GM18505 (cell line): Measurements from ENCODE around the gene RANBP1.

Experiments used
- ATAC-seq: cut with Tn5 transposase; IDR thresholded peaks from one replicate; pipeline ENCODE4 v1.9.1; 2021; ENCODE audit not compliant: unreplicated experiment
- POLR2A ChIP-seq: IDR thresholded peaks from 4 replicates; pipeline ENCODE4 v1.6.1; 2011; ENCODE audit warnings: borderline replicate concordance; ENCODE audit not compliant: insufficient read depth, insufficient read length; ENCODE audit errors: extremely low read depth

Gene RANBP1

DNA sequence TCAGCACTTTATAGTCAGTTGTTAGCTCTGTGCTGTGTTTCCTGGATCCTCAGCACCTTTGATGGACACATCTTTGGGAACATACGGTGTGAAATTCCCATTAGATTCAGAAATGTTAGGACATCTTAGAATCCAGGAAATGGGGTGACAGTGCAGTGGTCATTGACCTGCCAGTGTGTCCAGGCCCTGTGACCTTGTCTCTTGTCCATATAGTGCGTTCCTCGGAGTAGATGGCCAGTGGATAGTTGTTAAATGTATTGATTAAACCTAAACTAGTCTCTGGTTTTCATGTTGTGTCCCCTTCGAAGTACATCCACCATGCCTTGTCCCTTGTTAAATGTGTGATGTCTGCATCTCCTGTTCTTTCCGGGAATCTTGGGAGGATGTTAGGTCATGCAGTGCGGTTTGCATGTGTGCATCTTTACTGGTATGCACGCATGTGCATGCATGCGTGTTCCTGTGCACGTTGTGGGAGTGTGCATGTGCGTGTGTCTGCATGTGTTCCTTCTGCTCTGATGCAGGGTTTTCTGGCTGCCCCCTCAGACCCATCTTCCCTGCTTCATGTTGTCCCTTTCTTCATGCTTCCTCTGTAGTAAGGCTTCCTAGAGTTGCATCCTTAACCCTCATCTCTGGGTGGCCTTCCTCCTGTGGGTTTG lies 31.9 kb upstream of the RANBP1 start:
- no peak for ATAC-seq
- TF ChIP-seq POLR2A, result no peak

DNA sequence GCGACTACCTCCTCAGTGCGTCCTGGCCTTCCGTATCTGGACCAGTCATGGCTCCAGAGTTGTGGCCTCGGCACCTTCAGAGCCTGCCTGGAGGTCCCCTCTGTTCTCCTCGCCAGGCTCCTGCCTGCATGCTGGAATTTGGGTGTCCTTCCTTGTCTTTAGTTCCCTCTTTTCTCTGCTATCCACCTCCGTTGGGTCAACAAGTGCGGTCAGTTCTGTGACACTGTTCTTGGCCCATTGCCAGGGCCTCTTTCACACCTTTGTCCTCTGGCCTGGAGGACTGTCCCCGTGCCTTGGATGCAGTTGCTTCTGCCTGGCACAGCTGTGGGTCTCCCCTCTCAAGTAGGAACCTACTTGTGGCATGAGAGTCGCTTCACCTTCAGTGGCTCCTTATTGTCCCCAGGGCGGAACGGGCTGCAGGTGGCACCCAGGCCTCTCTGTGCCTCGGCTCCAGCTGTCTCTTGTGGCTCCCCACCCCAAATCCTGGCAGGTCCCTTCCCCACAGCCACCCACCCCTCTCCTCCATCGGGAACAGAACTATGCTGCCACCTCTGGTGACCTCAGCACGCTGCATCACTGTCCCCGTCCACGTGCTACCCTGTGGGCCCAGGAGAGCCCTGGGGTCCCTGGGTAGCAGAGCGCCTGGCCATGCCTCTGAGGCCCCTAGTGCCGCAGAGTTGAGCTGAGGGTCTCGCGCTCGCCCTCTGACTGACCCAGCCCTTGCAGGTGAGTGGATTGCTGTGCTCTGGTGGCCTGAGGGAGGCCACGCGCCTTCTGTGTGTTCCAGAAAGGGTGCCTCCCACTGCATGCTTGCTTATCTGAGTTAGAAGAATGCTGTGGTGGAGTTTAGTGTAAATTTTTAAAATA lies 31.1 kb upstream of the RANBP1 start:
- no peak for TF ChIP-seq POLR2A
- no peak for ATAC-seq

DNA sequence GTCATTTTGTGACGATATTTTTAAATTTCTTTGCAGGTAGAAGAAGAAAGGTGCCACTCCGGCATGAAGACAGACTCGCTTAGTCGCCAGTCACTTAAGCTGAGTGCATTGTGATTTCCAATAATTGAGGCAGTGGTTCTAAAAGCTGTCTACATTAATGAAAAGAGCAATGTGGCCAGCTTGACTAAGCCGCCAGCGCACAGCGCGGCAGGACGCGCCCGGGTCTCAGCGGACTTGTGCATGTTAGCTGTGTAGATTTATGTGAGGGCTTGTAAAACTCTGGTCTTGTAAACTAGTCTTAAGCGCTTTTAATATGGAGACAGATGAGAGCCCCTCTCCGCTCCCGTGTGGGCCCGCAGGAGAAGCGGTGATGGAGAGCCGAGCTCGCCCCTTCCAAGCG lies 30.3 kb upstream of the RANBP1 start:
- no peak for TF ChIP-seq POLR2A
- no peak for ATAC-seq

DNA sequence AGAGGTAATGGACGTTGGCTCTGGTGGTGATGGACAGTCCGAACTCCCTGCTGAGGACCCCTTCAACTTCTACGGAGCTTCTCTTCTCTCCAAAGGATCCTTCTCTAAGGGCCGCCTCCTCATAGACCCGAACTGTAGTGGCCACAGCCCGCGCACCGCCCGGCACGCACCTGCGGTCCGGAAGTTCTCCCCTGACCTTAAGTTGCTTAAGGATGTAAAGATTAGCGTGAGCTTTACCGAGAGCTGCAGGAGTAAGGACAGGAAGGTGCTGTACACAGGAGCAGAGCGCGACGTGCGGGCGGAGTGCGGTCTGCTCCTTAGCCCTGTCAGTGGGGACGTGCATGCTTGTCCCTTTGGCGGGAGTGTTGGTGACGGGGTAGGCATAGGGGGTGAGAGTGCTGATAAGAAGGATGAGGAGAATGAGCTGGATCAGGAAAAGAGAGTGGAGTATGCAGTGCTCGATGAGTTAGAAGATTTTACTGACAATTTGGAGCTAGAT lies 29.8 kb upstream of the RANBP1 start:
- TF ChIP-seq POLR2A, result no peak
- no peak for ATAC-seq

DNA sequence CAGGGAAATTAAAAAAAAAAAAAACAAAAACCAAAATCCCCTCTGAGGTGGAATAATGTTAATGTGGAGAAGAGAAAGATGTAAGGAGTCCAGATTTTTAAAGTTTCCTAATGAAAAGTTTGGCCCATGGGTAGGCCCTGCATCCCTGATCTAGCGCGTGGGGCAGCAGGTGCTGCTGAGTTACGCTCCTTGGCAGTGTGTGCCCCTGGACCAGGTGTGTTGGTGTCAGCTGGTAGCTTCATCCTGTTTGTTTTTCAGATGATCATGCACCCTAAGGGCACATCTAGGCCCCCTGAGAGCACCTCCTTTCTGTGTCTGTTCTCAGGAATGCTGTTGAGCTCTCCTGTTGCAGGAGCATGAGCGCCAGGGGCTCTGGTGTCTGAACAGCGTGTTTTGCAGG lies 29.1 kb upstream of the RANBP1 start:
- no peak for ATAC-seq
- TF ChIP-seq POLR2A, result no peak

DNA sequence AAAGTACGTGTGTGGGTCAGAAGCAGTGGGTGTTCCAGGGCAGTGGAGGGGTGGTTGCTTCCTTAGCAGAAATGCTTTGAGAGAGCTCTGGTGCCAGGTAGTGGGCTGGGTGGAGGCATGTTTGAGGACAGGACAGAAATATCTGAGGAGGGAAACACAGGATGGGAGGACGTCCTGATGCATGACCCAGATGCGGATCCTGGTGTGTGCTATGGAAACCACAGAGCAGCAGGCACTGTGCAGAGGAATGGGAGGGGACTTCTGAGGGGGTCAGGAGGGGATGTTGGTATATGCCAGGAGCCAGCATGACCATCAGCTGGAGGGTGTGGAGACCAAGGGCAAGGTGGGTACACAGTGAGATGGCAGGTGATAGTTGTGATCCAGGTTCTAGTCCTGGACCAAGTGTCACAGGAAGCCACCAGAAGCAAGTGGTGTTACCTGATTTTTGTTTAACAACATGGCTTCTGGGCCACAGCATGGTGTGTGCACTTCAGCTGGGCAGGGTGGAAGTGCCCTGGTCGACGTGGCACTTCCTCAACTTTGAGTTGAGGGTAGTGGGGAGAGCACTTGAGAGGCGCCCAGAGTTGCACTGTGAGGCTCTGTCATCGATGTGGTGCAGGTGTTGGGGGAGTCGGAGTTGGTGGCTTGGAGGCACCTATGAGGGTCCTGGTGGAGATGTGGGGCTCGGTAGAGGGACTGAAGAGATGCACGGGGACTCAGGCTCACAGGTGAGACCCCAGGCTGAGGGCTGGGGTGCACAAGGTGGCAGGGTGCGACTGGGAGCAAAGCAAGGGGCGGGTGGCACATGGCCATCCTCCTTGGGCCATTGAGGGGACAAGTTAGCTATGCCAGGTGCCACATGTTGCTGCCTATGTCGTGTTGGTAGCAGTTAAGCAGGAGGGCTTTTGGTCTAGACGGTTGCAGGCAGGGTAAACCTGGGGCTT lies 28.3 kb upstream of the RANBP1 start:
- no peak for ATAC-seq
- TF ChIP-seq POLR2A, result no peak

DNA sequence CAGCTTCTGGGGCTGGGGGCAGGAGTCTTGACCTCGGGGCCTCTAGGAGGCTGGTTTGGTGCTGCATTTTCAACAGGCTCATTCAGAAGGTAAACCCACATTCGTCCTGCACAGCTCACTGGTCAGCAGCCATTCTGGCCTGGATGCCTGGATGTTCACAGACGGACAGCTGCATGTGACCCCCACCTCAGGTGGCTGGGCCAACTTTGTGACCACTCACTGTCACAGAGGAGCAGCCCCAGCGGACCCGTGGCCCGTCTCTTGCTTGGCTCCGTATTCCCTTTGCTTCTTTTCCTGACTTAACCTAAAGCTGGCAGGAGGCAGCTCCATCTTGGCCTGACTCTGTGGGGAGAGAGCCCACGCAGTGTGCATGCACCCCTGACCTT lies 27.6 kb upstream of the RANBP1 start:
- TF ChIP-seq POLR2A, result no peak

DNA sequence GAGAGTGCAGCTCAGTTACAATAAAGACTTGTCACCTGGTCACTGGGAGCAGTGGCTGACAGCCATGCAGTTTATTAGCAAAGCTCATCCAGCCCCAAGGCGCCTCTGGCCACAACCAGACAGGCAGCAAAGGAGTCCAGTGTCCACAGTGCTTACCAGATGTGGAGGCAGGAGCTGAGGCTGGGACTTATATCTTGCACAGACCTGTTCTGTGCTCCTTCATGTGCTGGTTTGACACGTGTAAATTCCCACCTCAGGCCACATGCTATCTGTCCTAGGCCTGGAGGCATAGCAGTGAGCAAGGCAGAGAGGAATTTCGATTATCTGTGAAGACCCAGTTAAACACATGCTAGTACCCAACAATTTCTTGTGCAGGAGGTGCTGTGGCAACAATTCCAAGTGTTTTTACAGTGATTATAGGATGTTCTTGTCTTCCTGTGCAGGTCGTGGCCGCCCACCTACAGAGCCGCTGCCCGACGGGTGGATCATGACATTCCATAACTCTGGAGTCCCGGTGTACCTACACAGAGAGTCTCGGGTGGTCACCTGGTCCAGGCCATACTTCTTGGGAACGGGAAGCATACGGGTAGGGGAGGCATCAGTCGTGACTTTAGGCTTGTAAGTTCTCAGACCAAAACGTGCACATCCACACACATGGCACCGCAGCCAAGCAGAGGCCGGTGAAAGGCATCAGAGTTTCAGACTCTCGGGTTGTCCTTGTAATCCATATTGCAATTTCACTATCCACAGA lies 26.5 kb upstream of the RANBP1 start:
- ATAC-seq, result no peak
- TF ChIP-seq POLR2A, result no peak

More for the DNA sequence above, 27.6 kb upstream of the RANBP1 start:
- ATAC-seq, result no peak

DNA sequence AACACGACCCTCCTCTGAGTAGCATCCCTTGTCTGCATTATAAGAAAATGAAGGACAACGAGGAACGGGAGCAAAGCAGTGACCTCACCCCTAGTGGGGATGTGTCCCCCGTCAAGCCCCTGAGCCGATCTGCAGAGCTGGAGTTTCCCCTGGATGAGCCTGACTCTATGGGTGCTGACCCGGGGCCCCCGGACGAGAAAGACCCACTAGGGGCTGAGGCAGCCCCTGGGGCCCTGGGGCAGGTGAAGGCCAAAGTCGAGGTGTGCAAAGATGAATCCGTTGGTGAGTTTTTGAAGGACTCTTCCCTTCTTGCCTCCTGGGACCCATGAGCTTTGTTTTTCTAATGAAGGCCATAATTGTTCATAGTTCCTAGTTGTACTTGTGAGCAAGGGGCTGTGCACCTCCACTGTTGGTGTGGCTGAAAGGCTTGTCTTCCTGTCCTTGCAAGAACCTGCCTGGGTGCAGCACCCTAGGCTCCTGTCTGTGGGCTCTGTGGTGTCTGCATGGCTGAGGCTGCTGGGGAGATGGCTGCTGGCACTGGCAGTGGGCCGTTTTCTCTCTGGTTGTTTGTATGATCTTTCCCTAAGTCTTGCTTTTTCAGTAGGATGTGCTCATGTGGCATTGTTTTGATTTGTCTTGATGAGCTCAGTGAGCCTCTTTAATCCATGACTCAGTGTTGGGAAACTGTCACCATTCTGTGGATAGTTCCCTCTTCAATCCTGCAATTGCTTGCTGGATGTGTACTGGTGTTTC lies 25.8 kb upstream of the RANBP1 start:
- no peak for ATAC-seq
- TF ChIP-seq POLR2A, result no peak

DNA sequence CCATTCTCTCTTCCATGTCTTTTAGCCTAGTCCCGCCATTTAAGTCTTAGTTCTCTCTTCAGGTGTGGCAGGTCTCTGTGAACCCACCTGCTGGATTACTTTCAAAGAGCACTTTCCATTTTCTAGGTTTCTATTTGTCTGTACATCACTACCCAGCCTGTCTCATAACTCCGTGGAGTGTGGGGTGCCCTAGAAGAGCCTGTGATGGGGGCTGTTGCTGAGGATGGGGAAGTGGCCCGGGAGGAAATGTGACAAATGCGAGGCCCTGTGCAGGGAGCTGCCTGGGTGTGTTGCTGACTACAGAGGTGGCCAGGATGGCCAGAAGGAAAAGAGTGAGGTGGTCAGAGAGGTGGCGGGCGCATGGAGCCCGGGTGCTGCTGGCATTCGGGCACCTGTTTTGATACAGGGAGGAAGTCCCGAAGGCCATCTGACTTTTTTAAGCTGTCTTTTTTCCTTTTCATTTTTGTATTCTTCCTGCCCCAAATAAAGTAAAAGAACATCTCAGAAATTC lies 25.1 kb upstream of the RANBP1 start:
- ATAC-seq, result no peak
- TF ChIP-seq POLR2A, result no peak

DNA sequence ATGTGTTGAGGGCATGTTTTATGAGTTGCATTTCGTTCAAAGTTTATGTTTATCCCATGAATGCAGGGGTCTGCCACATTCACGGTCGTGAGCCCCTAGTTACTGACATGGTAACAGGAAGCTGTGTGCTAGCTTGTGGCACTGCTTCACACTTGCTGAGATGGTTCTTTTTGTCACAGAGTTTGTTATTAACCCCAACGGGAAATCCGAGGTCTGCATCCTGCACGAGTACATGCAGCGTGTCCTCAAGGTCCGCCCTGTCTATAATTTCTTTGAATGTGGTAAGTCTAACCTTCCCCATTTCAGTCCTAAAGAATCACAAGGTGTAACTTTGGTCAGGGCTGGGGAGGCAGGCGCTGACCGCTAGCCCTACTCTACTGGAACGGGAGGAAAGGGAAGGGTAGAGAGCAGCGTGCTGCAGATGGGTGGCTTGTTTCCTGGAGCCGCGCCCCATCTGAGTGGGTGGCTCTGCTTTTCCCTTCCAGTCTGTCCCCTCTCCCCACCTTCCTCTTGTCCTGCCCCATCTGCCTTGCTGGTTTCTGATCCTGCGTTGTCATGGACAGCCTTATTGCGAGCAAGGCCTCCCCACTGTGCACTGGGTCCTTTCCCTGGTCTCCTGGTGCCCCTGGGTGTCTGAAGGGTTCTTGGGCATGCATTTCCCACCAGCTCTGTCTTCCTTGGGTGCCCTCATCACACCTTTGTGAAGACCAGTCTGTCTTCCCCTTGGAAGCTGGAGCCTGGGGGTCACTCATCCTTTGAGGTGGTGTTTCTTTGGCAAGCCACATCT lies 24.0 kb upstream of the RANBP1 start:
- ATAC-seq, result no peak
- TF ChIP-seq POLR2A, result no peak

DNA sequence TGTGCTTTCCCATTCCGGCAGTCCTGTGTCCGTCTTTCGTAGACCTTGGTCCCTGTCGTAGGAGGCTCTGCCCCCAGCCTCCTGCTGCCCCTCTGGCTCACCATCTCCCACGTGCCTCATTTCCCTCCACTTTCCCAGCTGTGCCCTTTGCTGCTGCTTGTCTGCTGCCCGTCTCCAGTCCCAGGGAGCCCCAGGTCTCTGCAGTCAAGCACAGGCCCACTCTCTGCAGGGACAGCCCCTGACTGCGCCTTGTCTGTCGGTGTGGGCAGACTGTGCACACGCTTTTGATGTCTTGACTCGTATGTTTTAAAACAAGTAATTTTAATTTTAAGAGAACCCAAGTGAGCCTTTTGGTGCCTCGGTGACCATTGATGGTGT lies 23.4 kb upstream of the RANBP1 start:
- TF ChIP-seq POLR2A, result no peak
- ATAC-seq, result no peak
